HT-29 (cell line): ENCODE measurements around the gene IDNK. TPM values are rescaled to one million over a fixed set of nuclear protein-coding genes. Genes with fewer than 3 reads are reported as not detected.
"Not testable (repeated sequence)": the region's sequence is repeated elsewhere in the genome, so short reads cannot be mapped to it uniquely, and the experiment has no call there.

Experiments
- DNase-seq: peaks from one replicate; pipeline ENCODE4 v3.0.0-alpha.2; 2015; ENCODE audit warnings: low spot score
- total RNA-seq: library from RNA; depleted of rRNA; stranded (reverse); fragments of >200 nt; shearing (Covaris generic); gene quantifications from 2 replicates; pipeline ENCODE4 v1.2.3, GENCODE V29; 2014; rRNA removed

The IDNK gene
- total RNA-seq, result 1.8 and 3.3 TPM in 2 replicates

GRCh38 chr9:83622939-83623678 lies at the start of gene IDNK:
IDNK (plus strand) TSS chr9:83623143; CDS start chr9:83623172, 29 bp downstream.
- peak; percentile 75 for DNase-seq

- no peak for DNase-seq
These were observed 48.5 kb upstream of the IDNK start for GRCh38 chr9:83574482-83574881.

GRCh38 chr9:83582029-83582428 lies 40.9 kb upstream of the IDNK start:
- DNase-seq, result no peak

- DNase-seq, result peak; percentile 66
These were observed 39.6 kb upstream of the IDNK start for GRCh38 chr9:83583151-83584014.

- DNase-seq, result no peak
These were observed 37.9 kb upstream of the IDNK start for GRCh38 chr9:83584995-83585394.

GRCh38 chr9:83588256-83588655 lies 34.7 kb upstream of the IDNK start:
- no peak for DNase-seq

- DNase-seq, result peak; percentile 62
These were observed 25.9 kb upstream of the IDNK start for GRCh38 chr9:83596899-83597504.

GRCh38 chr9:83598487-83598886 lies 24.5 kb upstream of the IDNK start:
- no peak for DNase-seq

GRCh38 chr9:83599071-83599470 lies 23.9 kb upstream of the IDNK start:
- no peak for DNase-seq

GRCh38 chr9:83601463-83601862 lies 21.5 kb upstream of the IDNK start:
- DNase-seq, result no peak

GRCh38 chr9:83607620-83608019 lies 15.3 kb upstream of the IDNK start:
- DNase-seq, result not testable (repeated sequence)

GRCh38 chr9:83613298-83613697 lies 9.6 kb upstream of the IDNK start:
- not testable (repeated sequence) for DNase-seq

GRCh38 chr9:83617299-83617698 lies 5.6 kb upstream of the IDNK start:
- no peak for DNase-seq

- DNase-seq, result peak; percentile 78
These were observed 1.9 kb upstream of the IDNK start for GRCh38 chr9:83620841-83621636.

- DNase-seq, result no peak
These were observed 457 bp upstream of the IDNK start for GRCh38 chr9:83622433-83622938.

- peak; percentile 64 for DNase-seq
These were observed 735 bp downstream of the IDNK start for GRCh38 chr9:83623679-83624076.

GRCh38 chr9:83625178-83625577 lies 2.2 kb downstream of the IDNK start:
- DNase-seq, result no peak

- DNase-seq, result no peak
These were observed 5.6 kb downstream of the IDNK start for GRCh38 chr9:83628540-83628939.

- no peak for DNase-seq
These were observed 6.6 kb downstream of the IDNK start for GRCh38 chr9:83629433-83630104.

GRCh38 chr9:83630938-83631457 lies 8.1 kb downstream of the IDNK start:
- no peak for DNase-seq
